ENCODE data around the gene MT1B.

The MT1B gene

GRCh38 chr16:56636616-56637413 is 14.9 kb upstream of the MT1B start:
- DNase-seq (ENCODE audit: low read depth in 2 of 3, low spot score in 1 of 3), result no peak

- DNase-seq (ENCODE audit: low read depth in 2 of 3, low spot score in 1 of 3), result no peak
These were observed 13.6 kb upstream of the MT1B start, which contains the start of gene MT1A for GRCh38 chr16:56637814-56638750. Gene MT1A (plus strand): TSS chr16:56638666. CDS start chr16:56638739, 73 bp downstream.

- no peak for DNase-seq (ENCODE audit: low read depth in 2 of 3, low spot score in 1 of 3)
These were observed 12.6 kb upstream of the MT1B start for GRCh38 chr16:56639045-56639444.

- DNase-seq (ENCODE audit: low read depth in 2 of 3, low spot score in 1 of 3), result no peak
These were observed 11.6 kb upstream of the MT1B start for GRCh38 chr16:56640076-56640475.

- no peak for DNase-seq (ENCODE audit: low read depth in 2 of 3, low spot score in 1 of 3)
These were observed 10.5 kb upstream of the MT1B start for GRCh38 chr16:56641166-56641565.

GRCh38 chr16:56643080-56643778 is 8.5 kb upstream of the MT1B start:
- peak; percentile 58 to 80 (median 59) for DNase-seq (ENCODE audit: low read depth in 2 of 3, low spot score in 1 of 3)

GRCh38 chr16:56643833-56644232 is 7.9 kb upstream of the MT1B start:
- DNase-seq (ENCODE audit: low read depth in 2 of 3, low spot score in 1 of 3), result no peak

GRCh38 chr16:56645311-56645710 is 6.4 kb upstream of the MT1B start:
- no peak for DNase-seq (ENCODE audit: low read depth in 2 of 3, low spot score in 1 of 3)

GRCh38 chr16:56645838-56646237 is 5.8 kb upstream of the MT1B start:
- DNase-seq (ENCODE audit: low read depth in 2 of 3, low spot score in 1 of 3), result no peak

- no peak for DNase-seq (ENCODE audit: low read depth in 2 of 3, low spot score in 1 of 3)
These were observed 3.9 kb upstream of the MT1B start for GRCh38 chr16:56647641-56648431.

- DNase-seq (ENCODE audit: low read depth in 2 of 3, low spot score in 1 of 3), result no peak
These were observed 2.4 kb upstream of the MT1B start for GRCh38 chr16:56649271-56649670.

GRCh38 chr16:56649820-56650219 is 1.9 kb upstream of the MT1B start:
- DNase-seq (ENCODE audit: low read depth in 2 of 3, low spot score in 1 of 3), result no peak

GRCh38 chr16:56652600-56652999 is 914 bp downstream of the MT1B start:
- DNase-seq (ENCODE audit: low read depth in 2 of 3, low spot score in 1 of 3), result no peak

- no peak for DNase-seq (ENCODE audit: low read depth in 2 of 3, low spot score in 1 of 3)
These were observed 1.5 kb downstream of the MT1B start for GRCh38 chr16:56653218-56653617.

- DNase-seq (ENCODE audit: low read depth in 2 of 3, low spot score in 1 of 3), result peak in 2 of 3 donors; percentile 57 to 60
These were observed 6.1 kb downstream of the MT1B start, which contains the start of gene MT1F for GRCh38 chr16:56657555-56658326. Gene MT1F (plus strand): TSS chr16:56657959. CDS start chr16:56658059, 100 bp downstream.

GRCh38 chr16:56658327-56658875 is 6.7 kb downstream of the MT1B start:
- DNase-seq (ENCODE audit: low read depth in 2 of 3, low spot score in 1 of 3), result no peak

GRCh38 chr16:56662357-56663354 is 11.0 kb downstream of the MT1B start:
- no peak for DNase-seq (ENCODE audit: low read depth in 2 of 3, low spot score in 1 of 3)

GRCh38 chr16:56664506-56664905 is 12.8 kb downstream of the MT1B start:
- no peak for DNase-seq (ENCODE audit: low read depth in 2 of 3, low spot score in 1 of 3)

Data from stimulated activated CD4-positive, alpha-beta T cell treated with anti-CD3 and anti-CD28 coated beads, Interleukin-12 subunit alpha, Interleukin-12 subunit beta, amount 100 ng/mL, for 48 hours (primary cell).